Fibroblast of lung (primary cell): Measurements from ENCODE around the gene NDUFAF8. TPM values are rescaled to one million over a fixed set of nuclear protein-coding genes. Genes with fewer than 3 reads are reported as not detected.
A peak's percentile ranks its signal among the peaks of the same experiment; 100 is the strongest.
"Not testable (repeated sequence)": the region's sequence is repeated elsewhere in the genome, so short reads cannot be mapped to it uniquely, and the experiment has no call there.

ENCODE experiments used
- DNase-seq, 2 donors: peaks; one replicate each; pipeline versions ENCODE4 v3.0.0 to v3.0.0-alpha.2; 2010; ENCODE audit warnings: low read depth in 2 of 2
- H2AFZ ChIP-seq: 2 replicates; pipeline ENCODE4 v1.5.1; 2012; ENCODE audit warnings: low read length, control low read depth, inconsistent platforms
- H3K27ac ChIP-seq: 2 replicates; pipeline ENCODE4 v1.5.1; 2011; ENCODE audit warnings: low read length, control low read depth; ENCODE audit not compliant: insufficient read depth
- H3K27me3 ChIP-seq: 2 replicates; pipeline ENCODE4 v1.5.1; 2011; ENCODE audit warnings: mild to moderate bottlenecking, low read length; ENCODE audit not compliant: control insufficient read depth, insufficient read depth
- H3K36me3 ChIP-seq: 2 replicates; pipeline ENCODE4 v1.5.1; 2011; ENCODE audit warnings: low read length; ENCODE audit not compliant: control insufficient read depth, insufficient read depth
- H3K4me1 ChIP-seq: 2 replicates; pipeline ENCODE4 v1.5.1; 2011; ENCODE audit warnings: low read length; ENCODE audit not compliant: control insufficient read depth, insufficient read depth; ENCODE audit errors: extremely low read depth
- H3K4me2 ChIP-seq: 2 replicates; pipeline ENCODE4 v1.5.1; 2011; ENCODE audit warnings: low read length, control low read depth; ENCODE audit not compliant: insufficient read depth; ENCODE audit errors: extremely low read depth
- H3K4me3 ChIP-seq, 4 experiments: fragments of 200-600 bp in 1 of 4; sonication (generic) in 1 of 4; replicated peaks in 1 of 4; 2 replicates each; pipeline ENCODE4 v1.5.1; 2011 to 2016; ENCODE audit warnings: low read length in 4 of 4, low read depth in 3 of 4, mild to moderate bottlenecking in 3 of 4, control low read depth in 2 of 4, inconsistent platforms in 1 of 4, mixed read lengths in 1 of 4; ENCODE audit not compliant: insufficient read depth in 1 of 4; ENCODE audit errors: control extremely low read depth in 1 of 4
- H3K79me2 ChIP-seq: 2 replicates; pipeline ENCODE4 v1.5.1; 2012; ENCODE audit warnings: mild to moderate bottlenecking, low read length, inconsistent platforms; ENCODE audit not compliant: control insufficient read depth, insufficient read depth
- H3K9ac ChIP-seq: 2 replicates; pipeline ENCODE4 v1.5.1; 2011; ENCODE audit warnings: mild to moderate bottlenecking, low read length, control low read depth; ENCODE audit not compliant: insufficient read depth
- H3K9me3 ChIP-seq: 2 replicates; pipeline ENCODE4 v1.5.1; 2012; ENCODE audit warnings: low read depth, low read length; ENCODE audit not compliant: control insufficient read depth, insufficient read depth
- H4K20me1 ChIP-seq: 2 replicates; pipeline ENCODE4 v1.5.1; 2011; ENCODE audit warnings: low read length; ENCODE audit not compliant: control insufficient read depth, insufficient read depth; ENCODE audit errors: extremely low read depth
- CTCF ChIP-seq, 2 donors: IDR thresholded peaks in 1 of 2; conservative IDR thresholded peaks in 1 of 2; 1 replicate in 1 of 2; 2 replicates in 1 of 2; pipeline ENCODE4 v1.5.1; 2011 to 2012; ENCODE audit warnings: low read length in 2 of 2, control low read depth in 1 of 2, inconsistent platforms in 1 of 2, low read depth in 1 of 2, mild to moderate bottlenecking in 1 of 2
- EZH2 ChIP-seq: IDR thresholded peaks from 2 replicates; pipeline ENCODE4 v1.5.1; 2012; ENCODE audit warnings: low read length, control low read depth, mild to moderate bottlenecking; ENCODE audit errors: missing control alignments
- polyA plus RNA-seq, 2 donors: library from polyadenylated mRNA; depleted of rRNA in 1 of 2; stranded (reverse) in 1 of 2; unstranded in 1 of 2; fragments of >200 nt; gene quantifications; 2 replicates each; pipeline ENCODE4 v1.2.1, GENCODE V29; 2011 to 2012; ENCODE audit warnings: missing spikeins in 1 of 2
- total RNA-seq: library from RNA; depleted of rRNA; stranded (reverse); fragments of >200 nt; gene quantifications from 2 replicates; pipeline ENCODE4 v1.2.1, GENCODE V29; 2014

Gene NDUFAF8
- total and polyA plus RNA-seq, 2 donors (not counting 1 experiment from before 2014, with no cell fraction given) = 41.9 to 102 TPM

GRCh38 chr17:81222906-81223761 lies 16.0 kb upstream of the NDUFAF8 start, which contains the start of gene CEP131:
Gene CEP131, minus strand, starts transcription at chr17:81222965. Its CDS starts 2,909 bp downstream, at chr17:81220056.
- Histone ChIP-seq H3K27ac (peak within 1 kb of the TSS; percentile 39), H4K20me1 (no peaks in the 10 kb centered on the region), H3K4me3 (peak within 1 kb of the TSS; percentile 60 to 79 (median 72)), H3K36me3 (no peaks in the 10 kb centered on the region), H3K27me3 (no peaks in the 10 kb centered on the region), H3K79me2 (no peaks in the 10 kb centered on the region), H3K9ac (peak within 1 kb of the TSS; percentile 57), H3K9me3 (no peaks in the 10 kb centered on the region), H2AFZ (peak within 1 kb of the TSS; percentile 92), H3K4me1 (peaks cover 4% of the 10 kb centered on the region), H3K4me2 (peak within 1 kb of the TSS; percentile 96)
- DNase-seq = peak; percentile 97 to 98
- TF ChIP-seq CTCF (conservative IDR thresholded peaks at IDR 0.05 in 1 of 2, IDR thresholded peaks at IDR 0.05 in 1 of 2; ENCODE audit: low read depth in 1 of 2, low read length in 2 of 2) = no peak
- no peak for TF ChIP-seq EZH2

- peak overlapping the region; percentile 79 for H3K4me2 ChIP-seq
- peak overlapping the region in 3 of 4 experiments; percentile 40 to 61 (median 43) for H3K4me3 ChIP-seq
- no peaks in the 10 kb centered on the region for H3K9me3 ChIP-seq
- H3K79me2 ChIP-seq = no peaks in the 10 kb centered on the region
- H3K36me3 ChIP-seq = no peaks in the 10 kb centered on the region
- no peaks in the 10 kb centered on the region for H4K20me1 ChIP-seq
- peak overlapping the region; percentile 92 for H2AFZ ChIP-seq
- DNase-seq = no peak
- no peak overlapping the region for H3K27ac ChIP-seq
- TF ChIP-seq EZH2 (no peak), CTCF (conservative IDR thresholded peaks at IDR 0.05 in 1 of 2, IDR thresholded peaks at IDR 0.05 in 1 of 2; ENCODE audit: low read depth in 1 of 2, low read length in 2 of 2) (no peak)
- H3K4me1 ChIP-seq = peaks cover 4% of the 10 kb centered on the region
- no peaks in the 10 kb centered on the region for H3K27me3 ChIP-seq
- H3K9ac ChIP-seq = no peak overlapping the region
Measured at GRCh38 chr17:81223762-81224130, 15.4 kb upstream of the NDUFAF8 start.

- H3K27me3 ChIP-seq, H3K9me3 ChIP-seq, H3K4me3 ChIP-seq, H3K79me2 ChIP-seq, H4K20me1 ChIP-seq, H2AFZ ChIP-seq, H3K4me1 ChIP-seq, H3K27ac ChIP-seq, DNase-seq, H3K9ac ChIP-seq, H3K4me2 ChIP-seq: not testable (repeated sequence)
- peaks cover 11% of the 10 kb centered on the region for H3K36me3 ChIP-seq
Measured at GRCh38 chr17:81227630-81228029, 11.5 kb upstream of the NDUFAF8 start.
